H7 (cell line): ENCODE measurements around the gene SCRT2. TPM values are rescaled to one million over a fixed set of nuclear protein-coding genes. Genes with fewer than 3 reads are reported as not detected.
A peak's percentile ranks its signal among the peaks of the same experiment; 100 is the strongest.
"Not testable (repeated sequence)": the region's sequence is repeated elsewhere in the genome, so short reads cannot be mapped to it uniquely, and the experiment has no call there.

ENCODE experiments used
- DNase-seq: peaks from one replicate; pipeline ENCODE4 v3.0.0; 2012
- H3K27me3 ChIP-seq: 2 replicates; pipeline ENCODE4 v1.6.0; 2011; ENCODE audit warnings: mild to moderate bottlenecking, low read length; ENCODE audit not compliant: control insufficient read depth, insufficient read depth
- H3K36me3 ChIP-seq: replicated peaks from 2 replicates; pipeline ENCODE4 v1.5.1; 2011; ENCODE audit warnings: low read length; ENCODE audit not compliant: control insufficient read depth, insufficient read depth
- H3K4me3 ChIP-seq: 2 replicates; pipeline ENCODE4 v1.5.1; 2011; ENCODE audit warnings: low read depth, mild to moderate bottlenecking, control low read depth, low read length, moderate library complexity; ENCODE audit not compliant: insufficient read depth
- total RNA-seq: library from RNA; depleted of rRNA; stranded (reverse); fragments of >200 nt; shearing (Covaris generic); gene quantifications from 2 replicates; pipeline ENCODE4 v1.2.3, GENCODE V29; 2014

The SCRT2 gene
- total RNA-seq, 1 experiment from 2014 or later, result 0.03 TPM

- no peak overlapping the region for H3K4me3 ChIP-seq
Observed at GRCh38 chr20:708956-709355, 33.4 kb upstream of the SCRT2 start.

GRCh38 chr20:707451-708110, 32.0 kb upstream of the SCRT2 start:
- Histone ChIP-seq H3K27me3 (peaks cover 12% of the 10 kb centered on the region), H3K4me3 (no peak overlapping the region), H3K36me3 (no peaks in the 10 kb centered on the region)
- no peak for DNase-seq

More at GRCh38 chr20:708956-709355, 33.4 kb upstream of the SCRT2 start:
- Histone ChIP-seq H3K36me3 (no peaks in the 10 kb centered on the region), H3K27me3 (peaks cover 12% of the 10 kb centered on the region)
- DNase-seq, result no peak

- Histone ChIP-seq H3K4me3 (no peak overlapping the region), H3K27me3 (peaks cover 12% of the 10 kb centered on the region), H3K36me3 (no peaks in the 10 kb centered on the region)
- DNase-seq, result no peak
Observed at GRCh38 chr20:706366-706885, 30.8 kb upstream of the SCRT2 start.

DNA sequence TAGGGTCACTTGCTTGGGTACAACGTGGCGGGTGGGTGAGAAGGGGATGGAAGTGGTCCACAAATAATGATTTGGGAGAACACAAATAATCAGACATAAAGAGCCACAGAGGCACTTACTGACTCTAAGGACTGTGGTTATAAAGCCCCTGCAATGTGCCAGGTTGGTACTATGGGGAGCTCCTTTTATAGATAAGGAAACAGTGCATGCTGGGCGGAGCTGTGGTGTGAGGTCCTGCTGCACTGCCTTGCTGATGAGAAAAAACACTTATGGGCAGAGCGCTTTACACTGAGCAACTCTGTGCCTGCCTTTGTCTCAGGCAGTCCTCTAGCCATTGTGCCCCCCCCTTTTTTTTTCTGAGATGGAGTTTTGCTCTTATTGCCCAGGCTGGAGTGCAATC, 29.1 kb upstream of the SCRT2 start:
- Histone ChIP-seq H3K4me3 (no peak overlapping the region), H3K36me3 (no peaks in the 10 kb centered on the region), H3K27me3 (peaks cover 9% of the 10 kb centered on the region)
- DNase-seq, result no peak

DNA sequence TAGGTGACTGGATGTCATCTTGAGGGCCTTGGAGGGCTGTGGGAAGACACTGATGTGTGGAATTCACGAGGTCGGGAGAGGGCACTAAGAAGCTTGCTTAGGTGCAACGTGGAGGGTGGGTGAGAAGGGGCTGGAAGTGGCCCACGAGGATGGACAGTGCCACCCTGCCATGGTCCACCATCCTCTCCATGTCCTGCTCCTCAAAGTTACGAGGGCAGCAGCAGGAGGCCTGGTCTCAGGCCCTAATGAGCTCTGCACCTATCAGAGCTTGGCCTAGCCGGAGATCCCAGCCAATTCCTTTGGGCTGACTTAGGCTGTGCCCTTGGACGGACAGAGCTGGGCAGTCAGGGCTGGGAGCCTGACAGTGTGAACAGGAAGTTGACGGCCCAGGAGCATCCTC, 27.8 kb upstream of the SCRT2 start:
- no peak overlapping the region for H3K4me3 ChIP-seq
- no peaks in the 10 kb centered on the region for H3K36me3 ChIP-seq
- H3K27me3 ChIP-seq, result no peaks in the 10 kb centered on the region
- no peak for DNase-seq

GRCh38 chr20:703006-703405, 27.4 kb upstream of the SCRT2 start:
- no peaks in the 10 kb centered on the region for H3K36me3 ChIP-seq
- no peaks in the 10 kb centered on the region for H3K27me3 ChIP-seq
- H3K4me3 ChIP-seq, result no peak overlapping the region
- DNase-seq, result no peak

DNA sequence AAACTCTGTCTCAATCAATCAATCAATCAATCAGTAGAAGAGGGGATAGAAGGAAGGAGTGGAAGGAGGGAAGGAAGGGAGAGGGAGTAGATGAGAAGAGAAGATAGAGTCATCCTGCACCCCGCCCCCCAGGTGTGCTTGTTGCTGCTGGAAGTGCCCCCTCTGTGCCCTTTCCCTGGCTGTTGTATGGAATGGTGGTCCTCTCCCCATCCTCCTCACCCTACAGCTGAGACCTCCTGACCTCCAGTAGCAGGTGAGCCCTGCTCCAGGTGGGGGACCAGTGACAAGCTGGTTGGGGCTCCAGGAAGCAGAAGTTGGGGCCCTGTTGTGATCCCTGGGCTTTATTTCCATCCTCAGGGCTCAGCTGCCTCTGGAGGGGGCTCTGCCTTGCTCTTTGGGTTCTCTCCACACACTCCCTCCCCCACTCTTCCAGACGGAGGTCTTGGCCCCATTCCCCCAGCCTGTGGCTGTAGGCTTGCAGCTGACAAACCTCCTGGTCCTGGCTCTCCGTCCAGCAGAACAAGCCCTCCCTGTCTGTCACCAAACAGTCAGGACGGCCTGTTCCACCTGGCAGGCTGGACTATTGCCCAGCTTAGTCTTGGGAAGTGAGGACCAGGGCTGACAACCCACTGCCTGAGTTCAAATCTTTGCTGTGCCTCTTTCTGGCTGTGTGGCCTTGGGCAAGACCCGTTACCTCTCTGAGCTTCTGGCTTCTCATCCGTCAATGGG, 26.0 kb upstream of the SCRT2 start:
- no peak for DNase-seq
- H3K27me3 ChIP-seq, result no peaks in the 10 kb centered on the region
- no peak overlapping the region for H3K4me3 ChIP-seq
- H3K36me3 ChIP-seq, result no peaks in the 10 kb centered on the region

GRCh38 chr20:699811-700338, 24.3 kb upstream of the SCRT2 start:
- H3K4me3 ChIP-seq, result no peak overlapping the region
- H3K36me3 ChIP-seq, result no peaks in the 10 kb centered on the region
- peak; percentile 79 for DNase-seq
- H3K27me3 ChIP-seq, result no peaks in the 10 kb centered on the region

DNA sequence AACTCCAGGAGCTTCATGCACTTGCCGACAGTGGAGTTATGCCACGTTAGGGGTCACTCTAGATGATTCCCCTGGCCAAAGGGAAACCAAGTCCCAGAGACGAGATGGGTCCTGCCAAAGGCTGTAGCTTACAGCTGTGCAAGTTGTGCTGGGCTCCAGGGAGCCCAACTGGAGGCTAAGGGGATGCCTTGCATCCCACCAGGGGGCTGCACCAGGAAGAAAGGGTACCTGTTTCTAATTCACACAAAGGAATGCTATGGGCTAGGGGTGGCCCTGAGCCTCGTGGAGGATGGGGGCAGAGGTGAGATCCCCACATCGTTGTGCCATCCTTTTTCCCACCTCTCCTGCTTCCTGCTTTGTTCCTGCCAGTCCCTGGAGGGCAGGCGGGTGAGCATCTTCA, 23.7 kb upstream of the SCRT2 start:
- no peak for DNase-seq
- no peaks in the 10 kb centered on the region for H3K27me3 ChIP-seq
- no peaks in the 10 kb centered on the region for H3K36me3 ChIP-seq
- H3K4me3 ChIP-seq, result no peak overlapping the region

DNA sequence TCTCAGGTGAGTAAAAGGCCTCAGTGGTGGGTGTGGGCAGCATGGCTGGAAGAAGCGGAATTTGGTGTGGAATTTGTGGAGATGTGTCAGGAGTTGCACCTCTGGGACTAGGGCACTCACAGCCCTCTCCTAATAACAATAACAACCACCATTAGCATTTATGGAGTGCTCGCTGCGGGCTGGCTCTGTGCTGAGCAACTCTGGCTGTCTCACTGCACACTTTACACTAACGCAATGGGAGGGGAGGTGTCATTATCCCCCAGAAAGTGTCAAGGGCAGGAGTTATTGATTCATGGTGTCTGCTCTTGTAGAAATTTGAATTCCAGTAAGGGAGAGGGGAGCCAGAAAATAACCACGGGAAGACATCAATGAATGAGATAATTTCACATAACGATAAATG, 22.7 kb upstream of the SCRT2 start:
- no peak for DNase-seq
- no peaks in the 10 kb centered on the region for H3K36me3 ChIP-seq
- no peaks in the 10 kb centered on the region for H3K27me3 ChIP-seq
- H3K4me3 ChIP-seq, result no peak overlapping the region

- H3K27me3 ChIP-seq, result no peaks in the 10 kb centered on the region
- no peak overlapping the region for H3K4me3 ChIP-seq
- no peaks in the 10 kb centered on the region for H3K36me3 ChIP-seq
- DNase-seq, result no peak
Observed at GRCh38 chr20:697826-698225, 22.2 kb upstream of the SCRT2 start.

- Histone ChIP-seq H3K36me3 (no peaks in the 10 kb centered on the region), H3K4me3 (no peak overlapping the region), H3K27me3 (no peaks in the 10 kb centered on the region)
- no peak for DNase-seq
Observed at GRCh38 chr20:695165-695866, 19.7 kb upstream of the SCRT2 start.

- Histone ChIP-seq H3K4me3 (no peak overlapping the region), H3K36me3 (no peaks in the 10 kb centered on the region), H3K27me3 (no peaks in the 10 kb centered on the region)
- no peak for DNase-seq
Observed at GRCh38 chr20:694496-694895, 18.9 kb upstream of the SCRT2 start.

DNA sequence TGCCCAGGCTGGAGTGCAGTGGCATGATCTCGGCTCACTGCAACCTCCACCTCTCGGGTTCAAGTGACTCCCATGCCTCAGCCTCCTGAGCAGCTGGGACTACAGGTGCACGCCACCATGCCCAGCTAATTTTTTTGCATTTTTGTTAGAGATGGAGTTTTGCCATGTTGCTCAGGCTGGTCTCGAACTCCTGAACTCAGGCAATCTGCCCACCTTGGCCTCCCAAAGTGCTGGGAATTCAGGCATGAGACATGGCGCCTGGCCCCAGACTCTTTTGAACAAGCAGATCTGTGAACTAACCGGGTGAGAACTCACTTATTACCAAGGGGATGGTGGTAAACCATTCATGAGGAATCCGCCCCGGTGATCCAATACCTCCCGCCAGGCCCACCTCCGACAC, 18.2 kb upstream of the SCRT2 start:
- not testable (repeated sequence) for H3K27me3 ChIP-seq, DNase-seq, H3K4me3 ChIP-seq, H3K36me3 ChIP-seq

GRCh38 chr20:692044-692443, 16.4 kb upstream of the SCRT2 start:
- DNase-seq, result no peak
- no peak overlapping the region for H3K4me3 ChIP-seq
- no peaks in the 10 kb centered on the region for H3K27me3 ChIP-seq
- no peaks in the 10 kb centered on the region for H3K36me3 ChIP-seq
